HepG2 (cell line): ENCODE data around the gene DCTN1. TPM values are rescaled to one million over a fixed set of nuclear protein-coding genes. Genes with fewer than 3 reads are reported as not detected.

ENCODE experiments used
- ATF4 ChIP-seq, 2 experiments: fragments of 450-650 bp in 1 of 2; sonication (generic) in 1 of 2; formaldehyde crosslinking; IDR thresholded peaks; 2 replicates each; pipeline versions ENCODE4 v1.5.0 to v1.8.0; 2020 to 2022; ENCODE audit warnings: mild to moderate bottlenecking in 1 of 2, missing genetic modification reagents in 1 of 2
- CAMTA2 ChIP-seq: sonication (generic); formaldehyde crosslinking; IDR thresholded peaks from 2 replicates; pipeline ENCODE4 v1.4.0; 2020; ENCODE audit warnings: mild to moderate bottlenecking, missing genetic modification reagents, borderline replicate concordance
- DZIP1 ChIP-seq: sonication (generic); formaldehyde crosslinking; IDR thresholded peaks from 2 replicates; pipeline ENCODE4 v1.5.0; 2020; ENCODE audit warnings: mild to moderate bottlenecking, missing genetic modification reagents
- ELF4 ChIP-seq: sonication (generic); formaldehyde crosslinking; IDR thresholded peaks from 2 replicates; pipeline ENCODE4 v1.5.0; 2020; ENCODE audit warnings: missing genetic modification reagents, mild to moderate bottlenecking, moderate library complexity, borderline replicate concordance
- HCFC1 ChIP-seq: fragments of 150-350 bp; IDR thresholded peaks from 2 replicates; pipeline ENCODE4 v1.6.1; 2014; ENCODE audit warnings: low read depth, low read length
- MAFF ChIP-seq: IDR thresholded peaks from 2 replicates; pipeline ENCODE4 v1.6.1; 2011; ENCODE audit warnings: low read depth, low read length, improper control_type of control experiment
- NKX3-1 ChIP-seq: sonication (generic); formaldehyde crosslinking; IDR thresholded peaks from 2 replicates; pipeline ENCODE4 v1.5.0; 2020; ENCODE audit warnings: missing genetic modification reagents
- RNF2 ChIP-seq: fragments of 450-650 bp; conservative IDR thresholded peaks from 2 replicates; pipeline ENCODE4 v1.6.1; 2016; ENCODE audit warnings: low read depth
- SMAD3 ChIP-seq: sonication (generic); formaldehyde crosslinking; IDR thresholded peaks from 2 replicates; pipeline ENCODE4 v1.4.0; 2020; ENCODE audit warnings: missing genetic modification reagents
- SRF ChIP-seq: IDR thresholded peaks from 2 replicates; pipeline ENCODE4 v1.6.1; 2011; ENCODE audit warnings: mild to moderate bottlenecking, low read depth, low read length, moderate library complexity
- TBX2 ChIP-seq: sonication (generic); formaldehyde crosslinking; IDR thresholded peaks from 2 replicates; pipeline ENCODE4 v1.5.0; 2020; ENCODE audit warnings: missing genetic modification reagents, mild to moderate bottlenecking, borderline replicate concordance
- TSC22D2 ChIP-seq: sonication (generic); formaldehyde crosslinking; IDR thresholded peaks from 2 replicates; pipeline ENCODE4 v1.5.1; 2020; ENCODE audit warnings: missing genetic modification reagents, mild to moderate bottlenecking, borderline replicate concordance
- ZBTB4 ChIP-seq: sonication (generic); formaldehyde crosslinking; IDR thresholded peaks from 2 replicates; pipeline ENCODE4 v1.4.0; 2020; ENCODE audit warnings: missing genetic modification reagents, mild to moderate bottlenecking, borderline replicate concordance
- ZC3H13 ChIP-seq: sonication (generic); formaldehyde crosslinking; IDR thresholded peaks from 2 replicates; pipeline ENCODE4 v1.8.1; 2023; ENCODE audit warnings: mild to moderate bottlenecking, missing genetic modification reagents, moderate library complexity
- ZGPAT ChIP-seq: IDR thresholded peaks from 2 replicates; pipeline ENCODE4 v1.6.1; 2016; ENCODE audit warnings: mild to moderate bottlenecking
- ZNF367 ChIP-seq: sonication (generic); formaldehyde crosslinking; IDR thresholded peaks from 2 replicates; pipeline ENCODE4 v1.4.0; 2020; ENCODE audit warnings: missing genetic modification reagents, borderline replicate concordance
- ZNF577 ChIP-seq: sonication (generic); formaldehyde crosslinking; IDR thresholded peaks from 2 replicates; pipeline ENCODE4 v1.4.0; 2020; ENCODE audit warnings: mild to moderate bottlenecking, low read depth, missing genetic modification reagents, borderline replicate concordance
- ZNF644 ChIP-seq: IDR thresholded peaks from 2 replicates; pipeline ENCODE4 v1.6.1; 2016; ENCODE audit warnings: low read depth
- ZNF768 ChIP-seq: sonication (generic); formaldehyde crosslinking; IDR thresholded peaks from 2 replicates; pipeline ENCODE4 v1.4.0; 2020; ENCODE audit warnings: missing genetic modification reagents
- polyA plus RNA-seq, 8 experiments: library from polyadenylated mRNA; depleted of rRNA in 3 of 8; stranded (reverse) in 7 of 8; unstranded in 1 of 8; fragments of >200 nt; fragmentation: Illumina TruSeq in 4 of 8; extraction: Trizol in 4 of 8; gene quantifications; 2 replicates each; pipeline versions ENCODE4 v1.2.1 to v1.2.3, GENCODE V29; 2011 to 2016; ENCODE audit warnings: low read depth in 4 of 8, missing spikeins in 1 of 8, mixed read lengths in 1 of 8; ENCODE audit not compliant: insufficient read depth in 1 of 8
- total RNA-seq, 5 experiments: library from RNA; depleted of rRNA; stranded (reverse); fragments of >200 nt; fragmentation: Illumina TruSeq; extraction: Trizol; gene quantifications; 2 replicates each; pipeline ENCODE4 v1.2.3, GENCODE V29; 2016; ENCODE audit warnings: low read depth in 1 of 5

The DCTN1 gene
- total and polyA plus RNA-seq, 2 of the 13 experiments (the other 11 are each of a cell fraction or from before 2014, with no cell fraction given) = 73.2 to 122 TPM

- TF ChIP-seq CAMTA2 = no peak
- no peak for TF ChIP-seq ZNF367 (CRISPR knock-in tag)
- TF ChIP-seq ZNF644 = no peak
- no peak for TF ChIP-seq MAFF
- TF ChIP-seq HCFC1 = no peak
- TF ChIP-seq TBX2 (CRISPR knock-in tag) = no peak
- no peak for TF ChIP-seq NKX3-1 (CRISPR knock-in tag)
- TF ChIP-seq ZGPAT (CRISPR knock-in tag) = no peak; the same call in 1 of the 2 replicates
- no peak for TF ChIP-seq ELF4
- TF ChIP-seq SMAD3 = no peak
- TF ChIP-seq ZC3H13 (CRISPR knock-in tag) = peak; percentile 88; the same call in 1 of the 2 replicates
- TF ChIP-seq RNF2 = no peak
- no peak for TF ChIP-seq SRF
- no peak for TF ChIP-seq ATF4 (CRISPR knock-in tag; IDR thresholded peaks at IDR 0.05)
- no peak for TF ChIP-seq ZNF768 (CRISPR knock-in tag)
- no peak; the same call in 1 of the 2 replicates for TF ChIP-seq ZBTB4
- no peak for TF ChIP-seq ZNF577
- TF ChIP-seq TSC22D2 (CRISPR knock-in tag) = no peak
- no peak for TF ChIP-seq DZIP1
Observed at GRCh38 chr2:74424139-74424992, 44.3 kb upstream of the DCTN1 start (continued).
